Mammary epithelial cell (primary cell): ENCODE measurements around the gene TAGLN.

Source experiments
- CTCF ChIP-seq, 2 donors: IDR thresholded peaks in 1 of 2; conservative IDR thresholded peaks in 1 of 2; 2 replicates each; pipeline ENCODE4 v1.5.1; 2011 to 2012; ENCODE audit warnings: inconsistent platforms in 2 of 2, low read length in 2 of 2, mild to moderate bottlenecking in 2 of 2, control low read depth in 1 of 2, low read depth in 1 of 2; ENCODE audit not compliant: insufficient read depth in 1 of 2; ENCODE audit errors: extremely low read depth in 1 of 2
- EZH2 ChIP-seq: IDR thresholded peaks from 2 replicates; pipeline ENCODE4 v1.6.1; 2012; ENCODE audit warnings: low read length, inconsistent platforms, borderline replicate concordance

GRCh38 chr11:117197516-117198456 is 1.4 kb upstream of the TAGLN start:
- TF ChIP-seq CTCF (conservative IDR thresholded peaks at IDR 0.05 in 1 of 2, IDR thresholded peaks at IDR 0.05 in 1 of 2; ENCODE audit: extremely low read depth in 1 of 2, insufficient read depth in 1 of 2, low read depth in 1 of 2, low read length in 2 of 2) (peak; percentile 39 to 61), EZH2 (no peak)
